Prostate gland (tissue), 2 donors: ENCODE measurements around the gene PRKAR1B. TPM values are rescaled to one million over a fixed set of nuclear protein-coding genes. Genes with fewer than 3 reads are reported as not detected.
A peak's percentile ranks its signal among the peaks of the same experiment; 100 is the strongest.

Source experiments
- DNase-seq: peaks from one replicate; pipeline ENCODE4 v3.0.0-alpha.2; 2019; ENCODE audit warnings: low spot score
- H3K27ac ChIP-seq, 2 donors: fragments of 200-600 bp; sonication (generic); 2 replicates each; pipeline ENCODE4 v1.5.1; 2017 to 2019
- H3K27me3 ChIP-seq: fragments of 200-600 bp; sonication (generic); replicated peaks from 2 replicates; pipeline ENCODE4 v1.5.1; 2019; ENCODE audit not compliant: insufficient read depth
- H3K36me3 ChIP-seq, 2 donors: fragments of 200-600 bp; sonication (generic); 1 replicate in 1 of 2; 2 replicates in 1 of 2; pipeline versions ENCODE4 v1.5.1 to v1.8.1; 2017 to 2019
- H3K4me1 ChIP-seq: fragments of 200-600 bp; sonication (generic); replicated peaks from 2 replicates; pipeline ENCODE4 v1.5.1; 2019
- H3K4me3 ChIP-seq, 2 donors: fragments of 200-600 bp; sonication (generic); 2 replicates each; pipeline ENCODE4 v1.5.1; 2017 to 2019
- H3K9me3 ChIP-seq: fragments of 200-600 bp; sonication (generic); 2 replicates; pipeline ENCODE4 v1.5.1; 2017
- POLR2A ChIP-seq: fragments of 450-650 bp; IDR thresholded peaks from one replicate; pipeline ENCODE4 v1.6.1; 2016; ENCODE audit warnings: antibody characterized with exemption, mild to moderate bottlenecking
- POLR2AphosphoS5 ChIP-seq: sonication (generic); formaldehyde crosslinking; IDR thresholded peaks from one replicate; pipeline ENCODE4 v1.6.1; 2017; ENCODE audit warnings: antibody characterized with exemption
- WGBS: methylation state at CpG from one replicate; pipeline ENCODE4 v1.1.5; 2018; 5-methylcytosine and 5-hydroxymethylcytosine counted together
- intact Hi-C: fragments of 100-400 bp; cut with DNase I; formaldehyde crosslinking; loops from one replicate; pipeline ENCODE4 v1.14.2; 2022
- total RNA-seq, 2 donors: library from RNA; depleted of rRNA; stranded (reverse); fragments of >200 nt; gene quantifications; one replicate each; pipeline ENCODE4 v1.1.0, GENCODE V29; 2016
- TF ChIP-seq, protein P1 (sequence below), 4 experiments: fragments of 200-600 bp in 2 of 4; fragments of 450-650 bp in 2 of 4; sonication (generic) in 2 of 4; IDR thresholded peaks; 1 replicate in 3 of 4; 2 replicates in 1 of 4; pipeline ENCODE4 v1.5.1; 2016 to 2019; ENCODE audit warnings: antibody characterized with exemption in 4 of 4, mild to moderate bottlenecking in 2 of 4, moderate library complexity in 2 of 4

The PRKAR1B gene
- total RNA-seq, 2 donors from 2014 or later, result 20.2 to 44.8 TPM

DNA sequence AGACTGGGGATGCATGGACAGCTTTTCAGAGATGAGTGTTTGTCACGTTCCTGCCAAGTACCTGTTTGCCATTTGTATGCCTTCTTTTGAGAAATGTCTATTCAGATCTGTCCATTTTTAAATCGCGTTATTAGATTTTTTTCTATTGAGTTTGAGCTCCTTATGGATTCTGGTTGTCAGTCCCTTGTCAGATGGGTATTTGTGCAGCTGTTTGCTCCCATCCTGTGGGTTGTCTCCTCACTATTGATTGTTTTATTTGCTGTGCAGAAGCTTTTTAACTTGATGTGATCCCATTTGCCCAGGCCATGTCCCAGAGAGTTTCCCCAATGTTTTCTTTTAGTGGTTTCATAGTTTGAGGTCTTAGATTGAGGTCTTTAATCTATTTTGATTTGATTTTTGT lies 5.5 kb upstream of the PRKAR1B start:
- no peaks in the 10 kb centered on the region for H3K36me3 ChIP-seq
- DNase-seq, result no peak
- H3K9me3 ChIP-seq, result no peaks in the 10 kb centered on the region
- 70% methylated on average over 3 of the region's 3 CpGs for WGBS
- H3K27ac ChIP-seq, result peak overlapping the region in 1 of 2 donors; percentile 20
- intact Hi-C loops, result no loop called here
- H3K4me3 ChIP-seq, result no peak overlapping the region
- TF ChIP-seq POLR2A (no peak), POLR2AphosphoS5 (no peak)
- TF ChIP-seq, protein P1, sequence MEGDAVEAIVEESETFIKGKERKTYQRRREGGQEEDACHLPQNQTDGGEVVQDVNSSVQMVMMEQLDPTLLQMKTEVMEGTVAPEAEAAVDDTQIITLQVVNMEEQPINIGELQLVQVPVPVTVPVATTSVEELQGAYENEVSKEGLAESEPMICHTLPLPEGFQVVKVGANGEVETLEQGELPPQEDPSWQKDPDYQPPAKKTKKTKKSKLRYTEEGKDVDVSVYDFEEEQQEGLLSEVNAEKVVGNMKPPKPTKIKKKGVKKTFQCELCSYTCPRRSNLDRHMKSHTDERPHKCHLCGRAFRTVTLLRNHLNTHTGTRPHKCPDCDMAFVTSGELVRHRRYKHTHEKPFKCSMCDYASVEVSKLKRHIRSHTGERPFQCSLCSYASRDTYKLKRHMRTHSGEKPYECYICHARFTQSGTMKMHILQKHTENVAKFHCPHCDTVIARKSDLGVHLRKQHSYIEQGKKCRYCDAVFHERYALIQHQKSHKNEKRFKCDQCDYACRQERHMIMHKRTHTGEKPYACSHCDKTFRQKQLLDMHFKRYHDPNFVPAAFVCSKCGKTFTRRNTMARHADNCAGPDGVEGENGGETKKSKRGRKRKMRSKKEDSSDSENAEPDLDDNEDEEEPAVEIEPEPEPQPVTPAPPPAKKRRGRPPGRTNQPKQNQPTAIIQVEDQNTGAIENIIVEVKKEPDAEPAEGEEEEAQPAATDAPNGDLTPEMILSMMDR (IDR thresholded peaks at IDR 0.05), result no peak
- no peaks in the 10 kb centered on the region for H3K27me3 ChIP-seq
- H3K4me1 ChIP-seq, result peaks cover 4% of the 10 kb centered on the region

DNA sequence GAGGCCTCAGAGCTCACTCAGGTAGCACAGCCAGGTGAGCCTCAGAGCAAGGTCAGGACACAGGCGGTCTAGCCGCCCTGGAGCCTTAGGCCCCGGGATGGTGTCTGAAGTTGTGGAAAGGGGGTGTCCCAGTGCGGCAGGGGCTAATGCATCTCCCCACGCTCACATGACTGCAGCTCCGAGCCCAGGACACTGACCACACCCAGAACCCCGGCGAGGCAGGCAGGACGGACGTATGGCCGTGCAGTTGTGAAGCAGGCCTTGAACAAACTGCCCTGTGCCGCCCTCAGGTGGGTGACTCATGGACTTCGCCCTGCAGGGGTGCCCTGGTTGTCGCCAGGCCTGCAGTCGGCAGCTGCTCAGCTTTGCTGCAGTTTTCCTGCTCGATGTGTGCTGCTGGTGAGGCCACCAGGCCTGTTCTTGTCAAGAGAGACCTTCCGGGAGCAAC lies 5.0 kb upstream of the PRKAR1B start:
- intact Hi-C loops, result no loop called here
- Histone ChIP-seq H3K4me3 (no peak overlapping the region), H3K36me3 (no peaks in the 10 kb centered on the region), H3K27me3 (no peaks in the 10 kb centered on the region), H3K4me1 (peaks cover 4% of the 10 kb centered on the region), H3K27ac (peak overlapping the region in 1 of 2 donors; percentile 20), H3K9me3 (no peaks in the 10 kb centered on the region)
- no peak for TF ChIP-seq POLR2A
- peak; percentile 47 for TF ChIP-seq POLR2AphosphoS5
- TF ChIP-seq, protein P1 (IDR thresholded peaks at IDR 0.05), result peak in 2 of 4 experiments; percentile 36 to 66
- WGBS, result 47% methylated on average over 17 of the region's 17 CpGs
- peak; percentile 71 for DNase-seq

DNA sequence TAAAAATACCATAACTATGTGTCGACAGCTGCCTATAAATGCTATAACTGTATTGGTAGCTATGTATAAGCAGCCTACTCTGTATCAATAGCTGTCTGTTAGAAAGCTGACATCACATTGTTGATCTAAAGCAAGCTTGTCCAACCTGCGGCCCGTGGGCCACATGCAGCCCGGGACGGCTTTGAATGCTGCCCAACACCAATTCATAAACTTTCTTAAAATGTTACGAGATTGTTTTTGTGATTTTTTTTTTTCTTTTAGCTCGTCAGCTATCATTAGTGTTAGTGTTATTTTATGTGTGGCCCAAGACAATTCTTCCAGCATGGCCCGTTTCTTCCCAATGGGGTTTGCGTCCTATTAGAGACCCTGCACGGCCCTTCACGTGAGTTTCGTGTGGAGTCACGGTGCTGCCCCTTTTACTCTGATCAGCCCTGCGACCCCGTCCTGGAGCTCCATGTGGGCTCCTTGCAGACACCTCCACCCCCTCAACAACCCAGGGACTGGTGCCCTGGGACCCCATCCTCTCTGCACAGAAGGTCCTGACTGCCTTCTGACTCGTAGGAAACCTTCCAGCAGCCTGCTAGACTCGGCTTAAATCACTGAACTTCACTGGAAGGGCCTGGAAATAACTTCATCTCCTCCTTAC lies 4.5 kb upstream of the PRKAR1B start:
- TF ChIP-seq, protein P1 (IDR thresholded peaks at IDR 0.05), result no peak
- TF ChIP-seq POLR2A (no peak), POLR2AphosphoS5 (peak; percentile 5)
- Histone ChIP-seq H3K4me3 (no peak overlapping the region), H3K4me1 (peaks cover 4% of the 10 kb centered on the region), H3K27me3 (no peaks in the 10 kb centered on the region), H3K27ac (peak overlapping the region in 1 of 2 donors; percentile 20), H3K36me3 (no peaks in the 10 kb centered on the region), H3K9me3 (no peaks in the 10 kb centered on the region)
- WGBS, result 82% methylated on average over 17 of the region's 17 CpGs
- no peak for DNase-seq
- intact Hi-C loops, result no loop called here

DNA sequence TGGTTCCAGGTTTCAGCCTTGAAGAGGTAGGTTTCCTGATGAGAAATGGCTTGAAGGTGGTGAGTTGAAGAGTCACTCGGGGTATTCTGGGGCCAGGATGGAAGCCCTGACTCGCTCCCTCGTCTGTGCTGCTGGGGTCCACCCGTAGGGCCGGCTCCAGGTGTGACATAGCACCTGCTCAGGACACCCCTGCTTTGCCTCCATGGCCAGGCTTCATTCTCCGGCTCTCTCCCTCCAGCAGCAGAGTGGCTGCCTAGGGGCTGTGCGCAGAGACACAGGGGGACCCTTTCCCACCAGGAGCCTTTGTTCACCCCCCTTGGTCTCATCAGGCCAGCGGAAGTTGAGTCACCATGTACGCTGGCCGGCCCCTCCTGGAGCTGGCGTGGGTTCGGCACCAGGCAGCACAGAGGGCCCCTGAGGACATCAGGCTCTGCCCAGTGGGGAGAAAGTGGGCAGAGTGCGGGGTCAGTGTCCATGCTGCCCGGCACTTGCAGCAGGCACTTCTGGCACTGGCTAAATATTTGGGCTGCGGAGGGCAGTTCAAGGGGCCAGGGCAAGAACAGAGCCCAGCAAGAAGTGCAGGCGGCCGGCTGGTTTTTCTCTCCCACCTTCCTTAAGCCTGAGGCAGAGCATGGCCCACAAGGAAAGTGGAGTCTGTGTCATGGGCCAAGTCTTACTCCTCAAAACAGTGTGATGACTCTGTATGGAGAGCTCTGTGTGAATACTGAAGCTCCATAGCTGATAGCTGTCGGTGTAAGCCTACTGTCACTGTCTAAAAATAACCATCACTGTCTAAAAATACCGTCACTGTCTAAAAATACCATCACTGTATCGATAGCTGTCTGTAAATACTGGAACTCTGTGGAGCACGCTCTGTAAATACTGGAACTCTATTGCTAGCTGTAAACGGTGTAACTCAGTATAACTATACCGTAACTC lies 3.7 kb upstream of the PRKAR1B start:
- Histone ChIP-seq H3K4me3 (no peak overlapping the region), H3K4me1 (peaks cover 4% of the 10 kb centered on the region), H3K27ac (no peak overlapping the region), H3K27me3 (no peaks in the 10 kb centered on the region), H3K36me3 (no peaks in the 10 kb centered on the region), H3K9me3 (no peaks in the 10 kb centered on the region)
- TF ChIP-seq POLR2A, result no peak
- no peak for TF ChIP-seq POLR2AphosphoS5
- intact Hi-C loops, result no loop called here
- no peak for DNase-seq
- 84% methylated on average over 23 of the region's 23 CpGs for WGBS

DNA sequence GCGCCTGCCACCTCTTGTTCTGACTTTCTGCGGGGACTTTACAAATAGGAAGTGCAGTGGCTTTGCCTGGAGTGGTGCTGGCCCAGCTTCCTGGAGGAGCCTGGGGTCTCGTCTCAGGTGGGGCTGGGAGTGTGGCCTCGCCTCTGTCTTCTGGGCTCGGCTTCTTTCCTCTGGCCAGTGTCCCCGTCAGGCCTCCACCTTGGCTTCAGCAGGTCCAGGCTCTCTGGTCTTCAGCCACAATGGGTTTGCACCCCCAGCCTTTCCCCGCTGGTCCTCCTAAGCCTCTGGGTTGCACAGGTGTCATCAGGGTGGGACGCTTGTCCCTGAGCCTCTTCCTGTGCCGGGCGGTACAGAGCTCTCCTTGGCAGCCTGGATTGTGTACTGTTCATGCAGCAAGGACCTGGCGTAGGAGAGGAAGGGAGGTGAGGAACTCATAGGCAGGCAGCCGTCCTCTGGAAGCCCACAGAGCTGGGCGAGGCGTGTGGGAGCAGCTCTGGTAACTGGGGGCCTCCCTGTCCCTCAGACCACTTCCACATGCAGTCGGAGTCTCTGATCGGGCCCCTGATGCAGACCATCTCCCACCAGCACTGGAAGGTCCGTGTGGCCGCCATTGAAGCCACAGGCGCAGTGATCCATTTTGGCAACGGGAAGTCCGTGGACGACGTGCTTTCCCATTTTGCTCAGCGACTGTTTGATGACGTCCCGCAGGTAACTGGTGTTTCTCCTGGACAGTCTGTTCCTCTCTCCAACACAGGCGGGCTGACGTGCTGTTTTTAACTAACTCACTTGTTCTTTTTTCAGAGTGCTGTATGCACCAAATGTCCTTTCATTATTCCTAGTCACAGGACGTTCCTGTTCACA lies 2.3 kb upstream of the PRKAR1B start:
- H3K27me3 ChIP-seq, result no peaks in the 10 kb centered on the region
- 87% methylated on average over 28 of the region's 29 CpGs for WGBS
- H3K27ac ChIP-seq, result no peak overlapping the region

More for the DNA sequence above, 2.3 kb upstream of the PRKAR1B start:
- TF ChIP-seq POLR2A (no peak), POLR2AphosphoS5 (no peak)
- TF ChIP-seq, protein P1 (IDR thresholded peaks at IDR 0.05), result no peak
- Histone ChIP-seq H3K9me3 (no peaks in the 10 kb centered on the region), H3K36me3 (no peaks in the 10 kb centered on the region), H3K4me3 (no peak overlapping the region), H3K4me1 (peaks cover 4% of the 10 kb centered on the region)
- no peak for DNase-seq
- intact Hi-C loops, result no loop called here
